OCI-LY7 (cell line): Measurements from ENCODE around the gene SLC35C1. TPM values are rescaled to one million over a fixed set of nuclear protein-coding genes. Genes with fewer than 3 reads are reported as not detected.

Source experiments
- BruUV-seq: library from RNA; stranded (reverse); fragments of 400-500 nt; replicated peaks from 2 replicates; lab custom pipeline; 2021; lab: Mats Ljungman, UMichigan
- CTCF ChIA-PET: fragments of 300-600 bp; sonication (Branson Sonifier 250); formaldehyde crosslinking; loops from one replicate; lab custom pipeline; 2022; ENCODE audit warnings: antibody characterized with exemption; ENCODE audit not compliant: unreplicated experiment; lab: Charles Lee
- POLR2A ChIA-PET: fragments of 300-600 bp; sonication (Branson Sonifier 250); formaldehyde crosslinking; loops from one replicate; lab custom pipeline; 2022; ENCODE audit warnings: antibody characterized with exemption; lab: Charles Lee
- DNase-seq: peaks from one replicate; pipeline ENCODE4 v3.0.0-alpha.2; 2015; ENCODE audit warnings: low spot score
- H2AFZ ChIP-seq: fragments of 200-600 bp; sonication (generic), shearing (Covaris generic); 2 replicates; pipeline ENCODE4 v1.6.1; 2014; ENCODE audit warnings: mild to moderate bottlenecking, antibody characterized with exemption, low read length, moderate library complexity
- H3K27ac ChIP-seq: fragments of 200-600 bp; sonication (generic); 2 replicates; pipeline ENCODE4 v1.5.1; 2014; ENCODE audit warnings: mixed run types, low read depth, mild to moderate bottlenecking, moderate library complexity, low read length, inconsistent platforms; ENCODE audit not compliant: poor library complexity, severe bottlenecking
- H3K36me3 ChIP-seq: fragments of 200-600 bp; sonication (generic); 2 replicates; pipeline ENCODE4 v1.6.1; 2014; ENCODE audit warnings: mild to moderate bottlenecking, antibody characterized with exemption, low read length, moderate library complexity, mixed read lengths; ENCODE audit not compliant: insufficient read depth
- H3K4me1 ChIP-seq: fragments of 200-600 bp; sonication (generic); 2 replicates; pipeline ENCODE4 v1.5.1; 2014; ENCODE audit warnings: mild to moderate bottlenecking, low read length; ENCODE audit not compliant: insufficient read depth, poor library complexity, severe bottlenecking
- H3K4me2 ChIP-seq: fragments of 200-600 bp; sonication (generic); 2 replicates; pipeline ENCODE4 v1.6.1; 2014; ENCODE audit warnings: mild to moderate bottlenecking, low read length
- H3K4me3 ChIP-seq: fragments of 200-600 bp; sonication (generic); 2 replicates; pipeline ENCODE4 v1.5.1; 2014; ENCODE audit warnings: mild to moderate bottlenecking, low read depth, low read length; ENCODE audit not compliant: poor library complexity, severe bottlenecking
- H3K79me2 ChIP-seq: fragments of 200-600 bp; sonication (generic); 2 replicates; pipeline ENCODE4 v1.6.1; 2016; ENCODE audit warnings: low read depth, mild to moderate bottlenecking, low read length, moderate library complexity, mixed read lengths; ENCODE audit not compliant: insufficient read depth
- H3K9me2 ChIP-seq: fragments of 200-600 bp; sonication (generic); 2 replicates; pipeline ENCODE4 v1.6.1; 2016; ENCODE audit warnings: mild to moderate bottlenecking, low read length, mixed read lengths; ENCODE audit not compliant: insufficient read depth
- H3K9me3 ChIP-seq: fragments of 200-600 bp; sonication (generic); 2 replicates; pipeline ENCODE4 v1.6.1; 2014; ENCODE audit warnings: mild to moderate bottlenecking, mixed run types, low read length, mixed read lengths
- H4K20me1 ChIP-seq: fragments of 200-600 bp; sonication (generic); 2 replicates; pipeline ENCODE4 v1.6.1; 2014; ENCODE audit warnings: mild to moderate bottlenecking, antibody characterized with exemption, low read length, moderate library complexity, mixed read lengths; ENCODE audit not compliant: insufficient read depth
- CTCF ChIP-seq: fragments of 200-600 bp; sonication (generic); conservative IDR thresholded peaks from 2 replicates; pipeline ENCODE4 v1.5.1; 2014; ENCODE audit warnings: mild to moderate bottlenecking, antibody characterized with exemption, low read length, moderate library complexity, mixed read lengths
- EZH2phosphoT487 ChIP-seq: fragments of 200-600 bp; sonication (generic); IDR thresholded peaks from 2 replicates; pipeline ENCODE4 v1.6.1; 2018; ENCODE audit warnings: low read depth, borderline replicate concordance, mild to moderate bottlenecking, mixed run types, antibody characterized with exemption, low read length, moderate library complexity, mixed read lengths
- intact Hi-C: fragments of 100-400 bp; cut with micrococcal nuclease; formaldehyde crosslinking; loops from one replicate; pipeline ENCODE4 v1.10.0; 2022; ENCODE audit not compliant: unreplicated experiment
- total RNA-seq, 2 experiments: library from RNA; depleted of rRNA in 1 of 2; stranded (reverse); fragments of >200 nt in 1 of 2; shearing (Covaris generic) in 1 of 2; gene quantifications; 2 replicates each; pipeline ENCODE4 v1.2.3, GENCODE V29; 2014 to 2022

SLC35C1 gene
- total RNA-seq, 2 experiments from 2014 or later = 3.3 to 9.2 TPM

GRCh38 chr11:45772986-45773785 is 31.8 kb upstream of the SLC35C1 start:
- ChIA-PET POLR2A (no interaction called here), CTCF (no interaction called here)
- TF ChIP-seq CTCF (no peak), EZH2phosphoT487 (no peak)
- no peaks in the 10 kb centered on the region for H4K20me1 ChIP-seq
- no peaks in the 10 kb centered on the region for H3K79me2 ChIP-seq
- no peak overlapping the region for H3K4me2 ChIP-seq
- no peaks in the 10 kb centered on the region for H3K9me3 ChIP-seq
- no peak overlapping the region for H2AFZ ChIP-seq
- no peak overlapping the region for H3K27ac ChIP-seq
- no peak for DNase-seq
- peaks cover 21% of the 10 kb centered on the region for H3K4me1 ChIP-seq
- no peaks in the 10 kb centered on the region for H3K36me3 ChIP-seq
- no peak overlapping the region for H3K4me3 ChIP-seq
- no peaks in the 10 kb centered on the region for H3K9me2 ChIP-seq
- no TSS peak for BruUV-seq
- intact Hi-C loops = loop anchor here (5.0 kb wide), 2 partner anchors 74 to 401 kb away; partner anchors contain the start of gene CRY2

- H3K9me2 ChIP-seq = no peaks in the 10 kb centered on the region
- H3K9me3 ChIP-seq = no peaks in the 10 kb centered on the region
- DNase-seq = no peak
- POLR2A ChIA-PET = no interaction called here
- intact Hi-C loops = loop anchor here (5.0 kb wide), 2 partner anchors 73 to 402 kb away; partner anchors contain the start of gene CRY2
- no peaks in the 10 kb centered on the region for H3K79me2 ChIP-seq
- no peak for TF ChIP-seq EZH2phosphoT487
- TF ChIP-seq CTCF = no peak
- CTCF ChIA-PET = no interaction called here
- no peaks in the 10 kb centered on the region for H3K36me3 ChIP-seq
- H3K4me1 ChIP-seq = peaks cover 21% of the 10 kb centered on the region
- no peaks in the 10 kb centered on the region for H4K20me1 ChIP-seq
- no TSS peak for BruUV-seq
- no peak overlapping the region for H3K4me2 ChIP-seq
- H2AFZ ChIP-seq = no peak overlapping the region
- no peak overlapping the region for H3K4me3 ChIP-seq
- H3K27ac ChIP-seq = no peak overlapping the region
Observed at GRCh38 chr11:45773786-45774655, 30.9 kb upstream of the SLC35C1 start.
